Sciatic nerve (tissue), 2 donors: ENCODE results near the gene LILRB5. TPM values are rescaled to one million over a fixed set of nuclear protein-coding genes. Genes with fewer than 3 reads are reported as not detected.
"Not testable (repeated sequence)": the region's sequence is repeated elsewhere in the genome, so short reads cannot be mapped to it uniquely, and the experiment has no call there.

ENCODE experiments used
- ATAC-seq: fragments of 200-7000 bp; cut with Tn5 transposase; one replicate; pipeline ENCODE4 v1.9.1; 2020; ENCODE audit warnings: mild to moderate bottlenecking, moderate library complexity
- DNase-seq: peaks from one replicate; pipeline ENCODE4 v3.0.0-alpha.2; 2020; ENCODE audit warnings: low spot score
- intact Hi-C: fragments of 100-400 bp; cut with DNase I; formaldehyde crosslinking; loops from one replicate; pipeline ENCODE4 v1.14.2; 2022
- total RNA-seq: library from RNA; stranded (reverse); fragmentation: NEBNext Ultra II Directional; extraction: Animal tissue kit (Norgen Biotek cat#: 25700); gene quantifications from one replicate; pipeline ENCODE4 v1.2.1, GENCODE V29; 2021
- donor health status: DM: no; HTN: no; CAD: no.
- donor health status: DM: no; HTN: no; CAD: no.

LILRB5 gene
- total RNA-seq, 1 donor from 2014 or later: 24.1 TPM

DNA sequence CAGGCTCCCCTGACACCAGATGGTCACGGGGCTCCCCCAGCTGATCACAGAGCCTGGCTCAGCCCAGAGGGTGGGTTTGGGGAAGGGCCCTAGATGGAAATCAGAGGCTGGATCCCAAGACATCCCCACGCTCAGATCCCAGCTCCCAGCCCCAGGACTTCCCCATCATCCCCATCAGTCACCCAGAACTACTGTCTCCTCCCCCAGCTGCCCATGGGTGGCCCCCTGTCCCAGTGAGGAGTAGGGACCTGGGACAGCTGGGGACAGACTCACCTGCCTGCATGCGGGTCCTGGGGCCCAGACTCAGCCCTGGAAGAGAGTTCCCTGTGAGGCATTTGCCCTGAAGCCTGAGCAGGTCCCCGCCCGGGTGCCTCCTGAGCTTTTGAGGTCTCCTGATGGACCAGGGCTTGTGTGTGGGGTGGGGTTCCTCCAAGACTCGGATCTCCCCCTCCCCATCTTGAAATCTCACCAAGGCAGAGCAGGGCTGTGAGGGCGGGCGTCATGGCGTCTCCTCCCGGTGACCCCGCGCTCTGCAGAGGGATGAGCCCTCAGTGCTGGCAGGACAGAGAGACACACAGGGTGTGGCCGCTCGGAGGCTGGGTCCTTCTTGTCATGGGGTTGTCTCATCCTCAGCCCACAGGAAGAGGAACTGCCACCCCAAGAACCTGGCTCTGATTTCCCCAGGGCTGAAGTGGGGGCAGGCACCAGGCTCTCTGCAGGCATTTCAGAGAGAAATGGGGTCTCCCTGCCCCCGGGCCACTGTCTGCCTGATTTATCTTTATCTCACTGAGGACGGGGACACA, 34.4 kb downstream of the LILRB5 start, which contains the start of gene LILRB3:
TSS of gene LILRB3 (minus strand) at position 534 of the 803 bp plus-strand sequence. CDS start at position 503, 31 bp downstream.
- intact Hi-C loops, DNase-seq: not testable (repeated sequence)
- ATAC-seq: peak; percentile 62

DNA sequence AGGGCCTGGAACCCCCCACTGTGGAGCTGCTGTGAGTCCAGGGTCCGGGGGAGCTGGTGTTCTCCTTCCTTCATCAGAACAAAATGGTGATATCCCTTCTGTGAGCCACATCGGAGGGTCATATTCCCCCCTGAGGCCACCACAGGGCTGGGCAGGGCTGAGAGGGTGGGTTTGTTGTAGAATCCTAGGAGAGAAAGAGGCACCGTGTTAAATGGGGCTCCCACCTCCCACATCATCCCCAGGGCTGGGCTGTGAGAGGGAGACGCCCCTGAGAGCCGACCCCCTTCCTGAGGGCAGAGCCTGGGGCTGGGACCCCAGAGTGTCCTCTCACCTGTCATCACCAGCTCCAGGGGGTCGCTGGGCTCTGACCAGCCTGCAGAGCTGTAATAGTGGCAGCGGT, 35.1 kb downstream of the LILRB5 start:
- intact Hi-C loops, ATAC-seq, DNase-seq: not testable (repeated sequence)

DNA sequence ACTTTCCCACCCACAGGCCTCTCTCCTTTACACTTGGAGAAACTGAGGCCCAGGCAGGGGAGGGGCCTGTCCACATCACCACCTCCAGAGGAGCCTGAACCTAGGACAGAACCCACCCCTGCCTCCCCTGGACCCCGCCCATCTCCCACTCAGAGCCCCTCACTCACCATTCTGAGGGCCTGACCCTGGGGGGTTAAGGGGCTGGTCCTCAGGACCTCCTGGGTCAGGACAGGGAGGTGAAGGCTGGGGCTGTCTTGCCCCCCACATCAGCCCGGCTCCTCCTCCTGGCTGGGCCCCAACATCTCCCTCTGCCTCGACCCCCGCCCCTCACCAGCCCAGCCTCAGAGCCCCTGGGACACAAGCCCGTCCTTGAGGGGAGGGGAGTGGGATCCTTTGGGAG, 37.4 kb downstream of the LILRB5 start:
- DNase-seq, ATAC-seq, intact Hi-C loops: not testable (repeated sequence)

DNA sequence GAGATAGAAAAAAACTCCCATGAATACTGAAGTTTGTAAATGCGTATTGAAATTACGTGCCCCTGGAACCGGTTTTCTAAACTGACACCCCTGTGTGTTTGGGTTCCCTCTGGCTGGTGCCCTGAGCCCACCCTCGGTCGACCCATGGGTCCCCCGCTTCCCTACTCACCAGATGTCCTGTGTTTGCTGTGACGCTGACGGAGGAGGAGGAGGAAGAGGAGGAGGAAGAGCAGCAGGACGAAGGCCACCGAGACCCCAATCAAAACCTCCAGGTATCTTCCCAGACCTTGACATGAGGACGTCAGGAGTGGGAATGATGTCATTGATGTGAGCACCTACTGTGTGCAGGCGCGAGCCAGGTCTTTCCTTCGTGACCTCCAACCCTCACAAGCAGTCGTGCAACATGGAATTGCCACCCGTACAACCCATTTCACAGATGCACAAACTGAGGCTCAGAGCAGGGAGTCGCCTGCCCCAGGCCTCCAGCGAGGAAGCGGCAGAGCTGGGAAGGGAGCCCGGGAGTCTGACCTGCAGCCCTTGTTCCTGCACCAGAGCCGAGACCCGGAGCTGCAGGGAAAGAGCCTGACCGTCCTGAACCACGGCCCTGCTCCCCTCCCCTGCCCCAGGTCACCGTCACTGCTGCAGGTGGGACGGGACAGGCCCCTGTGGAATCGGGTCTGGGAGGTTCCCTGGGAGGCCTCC, 38.0 kb downstream of the LILRB5 start:
- DNase-seq (no peak), ATAC-seq (no peak)
- intact Hi-C loops: no loop called here

DNA sequence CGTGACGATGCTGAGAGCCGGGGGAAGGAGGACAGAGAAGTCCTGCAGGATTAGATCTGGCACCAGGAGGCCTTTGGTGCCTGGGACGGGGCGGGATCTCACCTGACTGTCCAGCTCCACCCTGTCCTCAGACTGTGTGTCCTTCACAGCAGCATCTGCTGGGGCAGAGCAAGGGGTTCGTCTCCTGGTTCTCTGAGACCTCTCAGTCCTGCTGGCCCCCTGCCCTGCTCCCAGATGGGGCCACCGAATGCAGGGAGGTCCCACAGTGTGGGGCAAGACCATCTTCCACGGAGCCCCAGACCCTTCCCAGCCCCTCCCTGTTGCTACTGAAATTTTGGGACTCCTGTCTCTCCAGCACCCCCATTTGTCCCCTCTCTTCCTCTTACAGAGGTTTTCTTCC, 38.8 kb downstream of the LILRB5 start:
- intact Hi-C loops: no loop called here
- DNase-seq: no peak
- ATAC-seq: no peak

DNA sequence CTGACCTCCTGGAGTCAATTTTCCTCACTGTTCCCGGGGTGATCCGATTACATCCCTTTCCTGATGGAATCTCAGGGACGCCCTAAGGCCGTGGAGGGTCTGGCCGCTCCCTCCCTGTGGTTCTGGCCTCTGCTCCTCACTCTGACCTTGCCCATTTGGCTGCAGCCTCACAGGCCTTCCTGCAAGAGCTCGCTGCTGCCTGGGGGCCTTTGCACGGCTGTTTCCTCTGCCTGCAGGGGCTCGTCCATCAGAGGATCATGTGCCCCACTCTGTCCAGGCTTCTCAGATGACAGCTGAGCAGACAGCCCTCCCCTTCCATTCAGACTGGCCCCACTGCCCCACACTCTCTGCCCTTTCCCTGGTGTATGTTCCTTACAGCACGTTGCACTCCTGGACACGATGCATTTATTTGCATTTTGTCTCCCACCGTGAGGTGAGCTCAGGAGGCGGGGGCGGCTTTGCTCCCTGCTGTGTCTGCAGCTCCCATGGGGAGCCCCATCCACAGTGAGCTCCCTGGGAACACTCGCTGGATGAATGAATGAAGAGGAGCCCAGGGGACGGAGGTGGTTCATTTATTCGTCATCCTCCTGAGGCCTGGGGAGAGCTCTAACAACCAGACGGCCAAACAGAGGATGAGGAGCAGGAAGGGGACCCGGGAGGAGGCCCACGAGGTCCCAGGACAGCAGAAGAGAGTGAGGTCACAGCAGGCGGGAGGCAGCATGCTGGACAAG, 39.4 kb downstream of the LILRB5 start:
- not testable (repeated sequence) for ATAC-seq

DNA sequence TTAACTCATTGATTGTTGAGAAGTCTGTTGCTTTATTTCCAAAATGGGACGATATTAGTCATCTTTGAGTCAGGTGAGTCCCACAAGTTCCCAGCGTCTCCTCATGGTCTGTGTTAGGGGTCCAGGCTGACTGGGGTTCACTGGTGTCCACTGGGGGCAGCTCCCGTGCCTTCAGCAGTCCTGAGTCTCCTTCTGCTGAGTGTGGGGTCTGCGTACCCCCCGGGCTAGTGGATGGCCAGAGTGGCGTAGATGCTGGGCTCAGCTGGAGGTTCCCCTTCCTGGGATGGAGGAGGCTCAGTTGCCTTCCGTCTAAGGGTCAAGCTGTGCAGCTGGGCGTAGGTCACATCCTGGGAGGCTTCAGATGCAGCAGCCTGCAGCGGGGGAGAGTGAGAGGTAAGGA, 40.2 kb downstream of the LILRB5 start:
- intact Hi-C loops: no loop called here
- DNase-seq: no peak
- no peak for ATAC-seq

More for the DNA sequence above, 39.4 kb downstream of the LILRB5 start:
- DNase-seq, intact Hi-C loops: not testable (repeated sequence)

DNA sequence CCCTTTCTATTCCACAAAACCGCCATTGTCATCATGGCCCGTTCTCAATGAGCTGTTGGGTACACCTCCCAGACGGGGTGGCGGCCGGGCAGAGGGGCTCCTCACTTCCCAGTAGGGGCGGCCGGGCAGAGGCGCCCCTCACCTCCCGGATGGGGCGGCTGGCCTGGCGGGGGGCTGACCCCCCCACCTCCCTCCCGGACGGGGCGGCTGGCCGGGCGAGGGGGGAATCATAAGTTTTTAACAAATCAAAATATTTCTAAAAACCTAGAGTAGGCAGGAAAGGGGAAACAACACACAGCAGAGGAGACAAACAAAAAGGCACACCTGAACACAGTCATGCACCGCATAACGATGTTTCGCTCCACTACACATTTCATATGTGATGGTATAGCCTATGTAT, 42.3 kb downstream of the LILRB5 start:
- ATAC-seq, intact Hi-C loops, DNase-seq: not testable (repeated sequence)

DNA sequence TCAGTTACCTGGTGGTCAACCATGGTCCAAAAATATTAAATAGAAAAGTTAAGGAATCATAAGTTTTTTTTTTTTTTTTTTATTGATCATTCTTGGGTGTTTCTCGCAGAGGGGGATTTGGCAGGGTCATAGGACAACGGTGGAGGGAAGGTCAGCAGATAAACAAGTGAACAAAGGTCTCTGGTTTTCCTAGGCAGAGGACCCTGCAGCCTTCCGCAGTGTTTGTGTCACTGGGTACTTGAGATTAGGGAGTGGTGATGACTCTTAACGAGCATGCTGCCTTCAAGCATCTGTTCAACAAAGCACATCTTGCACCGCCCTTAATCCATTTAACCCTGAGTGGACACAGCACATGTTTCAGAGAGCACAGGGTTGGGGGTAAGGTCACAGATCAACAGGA, 42.9 kb downstream of the LILRB5 start:
- intact Hi-C loops, DNase-seq, ATAC-seq: not testable (repeated sequence)

DNA sequence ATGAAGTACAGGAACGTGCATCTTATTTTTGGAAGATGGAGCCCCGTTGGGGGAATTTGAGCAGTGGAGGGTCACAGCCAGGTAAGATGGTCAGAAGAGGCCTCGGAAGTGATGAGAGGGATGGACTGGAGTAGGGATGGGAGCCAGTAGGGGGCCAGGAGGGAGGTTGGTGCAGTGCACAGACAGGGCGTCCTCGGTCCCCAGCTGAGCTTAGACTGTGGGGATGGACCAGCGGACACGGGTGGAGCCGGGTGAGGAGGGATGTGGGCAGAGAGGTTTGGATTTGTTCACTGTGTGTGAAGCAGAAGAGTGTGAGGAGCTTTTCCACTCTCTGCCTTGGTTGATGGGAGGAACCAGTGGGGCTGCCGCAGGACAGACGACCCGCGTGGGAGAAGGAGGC, 45.8 kb downstream of the LILRB5 start:
- DNase-seq (no peak), ATAC-seq (no peak)
- intact Hi-C loops: no loop called here

DNA sequence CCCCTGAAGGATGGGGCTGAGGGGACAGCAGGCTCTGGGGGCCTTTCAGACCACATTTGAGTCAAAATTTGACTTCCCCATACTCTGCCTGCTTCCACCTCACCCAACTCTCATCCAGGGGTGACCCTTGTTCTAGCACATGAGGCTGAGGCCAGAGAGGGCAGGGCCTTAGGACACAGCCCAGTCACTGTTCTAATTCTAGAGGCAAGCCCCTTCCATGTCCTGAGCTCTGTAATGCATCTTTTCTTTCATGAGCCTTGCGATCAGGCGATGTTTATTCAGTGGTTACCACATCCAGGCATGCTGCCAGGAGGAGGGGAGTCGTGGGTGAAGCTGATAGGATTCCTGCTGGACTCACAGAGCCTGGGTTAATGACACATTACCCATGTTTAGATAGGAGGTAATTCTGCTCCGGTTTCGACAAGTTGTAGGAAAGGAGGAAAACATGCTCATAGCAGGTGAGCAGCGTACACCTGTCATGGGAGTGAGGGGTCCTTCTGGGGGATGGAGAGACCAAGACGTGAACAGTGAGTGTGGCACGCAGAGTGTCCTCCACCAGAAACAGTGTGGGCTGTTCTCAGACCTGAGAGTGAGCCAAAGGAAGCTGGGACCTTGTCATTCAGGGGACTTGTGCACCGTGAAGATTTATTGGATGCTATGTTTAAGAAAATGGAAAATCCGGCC, 47.1 kb downstream of the LILRB5 start:
- ATAC-seq (peak; percentile 87), DNase-seq (peak; percentile 92)
- intact Hi-C loops: no loop called here

DNA sequence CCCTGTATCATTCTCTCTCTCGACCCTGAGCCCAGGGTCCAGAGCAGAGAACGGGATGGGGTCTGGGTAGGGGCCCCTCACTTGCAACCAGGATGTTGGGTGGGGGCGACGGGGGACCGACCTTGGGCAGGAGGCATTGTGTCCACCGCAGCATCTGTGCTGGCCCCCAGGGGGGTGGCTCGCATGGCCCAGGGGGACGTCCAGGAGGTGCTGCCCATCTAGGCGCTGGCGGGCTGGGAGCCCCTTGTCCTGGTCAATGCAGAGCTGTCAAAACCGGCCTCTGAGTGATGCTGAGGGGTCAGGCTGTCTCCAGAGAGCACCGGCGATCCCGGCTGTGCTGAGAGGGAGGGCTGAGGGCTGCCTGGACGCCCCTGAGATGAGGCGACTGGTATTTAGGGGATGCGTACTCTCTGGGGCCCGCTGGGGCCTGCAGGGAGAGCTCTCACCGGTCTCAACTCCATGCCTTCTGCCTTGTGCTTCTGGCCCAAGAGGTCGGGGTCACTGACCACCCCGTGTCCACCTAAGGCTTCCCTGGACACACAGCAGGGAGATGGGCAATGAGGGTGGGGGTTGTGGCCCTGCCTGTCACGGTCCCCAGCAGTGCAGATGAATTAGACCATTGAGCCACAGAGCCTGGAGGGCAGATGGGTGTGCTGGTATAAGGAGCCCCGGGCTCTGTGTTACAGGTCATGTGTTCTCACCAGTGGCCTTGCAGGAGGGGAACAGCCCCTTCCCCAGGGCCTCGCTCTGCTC, 47.8 kb downstream of the LILRB5 start:
- DNase-seq (no peak), ATAC-seq (peak; percentile 5)
- intact Hi-C loops: no loop called here

DNA sequence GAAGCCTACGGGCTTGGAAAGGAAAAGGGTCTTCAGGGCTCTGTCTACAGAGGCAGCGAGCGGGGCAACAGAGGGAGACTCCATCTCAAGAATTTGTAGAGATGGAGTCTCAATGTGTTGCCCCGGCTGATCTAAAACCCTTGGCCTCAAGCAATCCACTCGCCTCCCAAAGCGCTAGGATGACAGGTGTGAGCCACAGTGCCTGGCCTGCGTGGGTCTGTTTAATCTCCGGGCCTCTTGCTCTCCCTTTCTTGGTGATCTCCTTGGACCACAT, 48.4 kb downstream of the LILRB5 start:
- ATAC-seq (no peak), DNase-seq (no peak)
- intact Hi-C loops: no loop called here

DNA sequence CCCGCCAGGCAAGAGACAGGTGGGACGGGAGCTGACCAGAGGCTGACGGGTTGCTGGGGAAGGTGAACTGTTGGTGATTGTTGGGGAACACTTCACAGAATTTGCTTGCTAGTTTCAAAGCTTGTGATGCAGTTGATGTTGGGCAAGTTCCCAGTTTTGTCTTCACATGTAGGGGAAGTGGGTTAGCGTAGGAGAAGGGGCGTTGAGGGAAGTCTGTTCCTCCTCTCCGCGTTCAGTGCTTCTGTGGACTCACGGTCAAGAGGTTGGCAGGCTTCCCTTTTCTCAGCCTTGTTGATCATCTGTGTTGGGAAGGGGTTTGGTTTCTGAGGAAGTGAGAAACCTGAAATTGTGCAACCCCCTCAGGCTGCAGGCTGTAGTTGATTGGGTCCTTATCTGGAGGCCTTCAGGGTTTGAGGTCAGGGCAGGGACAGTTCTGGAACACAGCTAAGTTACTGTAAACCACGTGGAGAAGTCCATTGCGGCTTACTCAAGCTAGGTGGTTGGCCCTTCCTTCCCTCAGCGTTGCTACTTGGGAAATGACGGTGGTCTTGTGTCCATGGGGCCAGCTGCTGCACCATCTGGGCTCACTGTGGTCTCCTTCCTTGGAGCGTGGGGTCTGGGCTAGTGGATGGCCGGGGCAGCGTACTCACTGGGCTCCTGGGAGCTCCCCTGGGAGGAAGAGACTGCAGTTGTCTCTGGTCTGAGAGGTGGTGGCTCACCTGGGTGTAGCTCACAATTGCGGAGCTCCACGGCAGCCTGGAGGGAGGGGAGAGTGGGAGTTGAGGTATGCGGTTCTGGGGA, 48.9 kb downstream of the LILRB5 start:
- intact Hi-C loops: no loop called here
- DNase-seq (peak; percentile 73), ATAC-seq (peak; percentile 73)

DNA sequence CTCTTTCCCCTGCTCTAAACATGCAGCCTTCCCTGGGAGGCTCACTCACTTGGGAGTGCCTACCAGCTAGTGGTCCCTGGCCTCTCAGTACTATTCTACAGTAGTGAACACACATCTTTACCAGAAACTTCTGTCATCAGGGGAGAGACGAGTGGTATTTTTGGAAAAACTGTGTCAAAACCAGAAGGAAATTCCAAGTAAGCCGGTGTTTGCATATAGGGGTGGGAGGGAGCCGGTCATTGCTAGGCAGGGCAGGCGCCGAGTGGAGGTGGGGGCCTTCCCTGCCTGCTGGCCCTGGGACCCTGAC, 49.4 kb downstream of the LILRB5 start:
- intact Hi-C loops: no loop called here
- no peak for ATAC-seq
- DNase-seq: no peak

DNA sequence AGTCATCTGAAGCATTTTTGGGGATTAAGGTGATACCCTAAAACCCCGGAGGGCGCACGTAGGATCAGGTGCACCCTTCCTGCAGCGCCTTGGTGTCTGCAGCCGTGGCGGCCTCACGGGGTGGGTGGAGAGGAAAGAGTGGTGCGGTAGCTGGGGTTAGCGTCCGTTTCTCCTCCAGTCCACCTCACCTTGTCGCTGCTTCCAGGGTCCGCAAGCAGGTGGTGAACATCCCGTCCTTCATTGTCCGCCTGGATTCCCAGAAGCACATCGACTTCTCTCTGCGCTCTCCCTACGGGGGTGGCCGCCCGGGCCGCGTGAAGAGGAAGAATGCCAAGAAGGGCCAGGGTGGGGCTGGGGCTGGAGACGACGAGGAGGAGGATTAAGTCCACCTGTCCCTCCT, 49.9 kb downstream of the LILRB5 start:
- ATAC-seq, intact Hi-C loops: not testable (repeated sequence)
- peak; percentile 58 for DNase-seq

DNA sequence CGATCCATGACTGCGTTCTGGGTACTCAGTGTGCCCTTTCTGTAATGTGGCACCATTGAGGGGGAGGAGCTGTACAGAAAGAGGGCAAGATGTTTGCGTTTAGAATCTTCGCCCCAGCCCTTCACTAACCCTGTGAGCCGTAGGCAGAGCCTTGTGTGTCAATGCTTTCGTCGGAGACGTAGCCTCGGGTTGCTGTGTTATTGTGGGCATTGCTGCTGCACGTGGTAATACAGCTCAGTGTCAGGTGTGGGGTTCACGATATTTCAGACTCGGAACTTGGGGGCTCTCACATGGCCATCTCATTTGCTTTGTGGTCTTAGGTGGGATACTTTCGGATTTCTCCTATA, 50.3 kb downstream of the LILRB5 start:
- intact Hi-C loops: no loop called here
- ATAC-seq: no peak
- DNase-seq: peak; percentile 45
